ENCODE data around the gene LENG1. TPM values are rescaled to one million over a fixed set of nuclear protein-coding genes. Genes with fewer than 3 reads are reported as not detected.

Gene LENG1
- total RNA-seq, 1 donor from 2014 or later, result 7.2 TPM

DNA sequence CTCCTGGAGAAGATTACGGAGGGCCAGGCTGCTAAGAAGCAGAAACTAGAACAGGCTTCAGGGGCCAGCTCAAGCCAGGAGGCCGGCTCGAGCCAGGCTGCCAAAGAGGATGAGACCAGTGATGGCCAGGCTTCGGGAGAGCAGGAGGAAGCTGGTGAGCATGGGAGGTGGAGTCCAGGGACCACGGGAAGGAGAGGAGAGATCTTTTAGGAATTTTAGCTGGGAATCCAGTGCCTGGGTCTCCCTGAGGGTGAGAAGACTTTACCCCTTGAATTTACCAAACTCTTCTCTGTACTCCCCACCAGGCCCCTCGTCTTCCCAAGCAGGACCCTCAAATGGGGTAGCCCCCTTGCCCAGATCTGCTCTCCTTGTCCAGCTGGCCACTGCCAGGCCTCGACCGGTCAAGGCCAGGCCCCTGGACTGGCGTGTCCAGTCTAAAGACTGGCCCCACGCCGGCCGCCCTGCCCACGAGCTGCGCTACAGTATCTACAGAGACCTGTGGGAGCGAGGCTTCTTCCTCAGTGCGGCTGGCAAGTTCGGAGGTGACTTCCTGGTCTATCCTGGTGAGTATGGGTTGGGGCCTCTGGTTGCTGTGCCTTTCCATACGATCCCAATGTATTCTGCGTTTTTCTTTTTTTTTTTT, 32.4 kb upstream of the LENG1 start:
- TF ChIP-seq, protein P1, sequence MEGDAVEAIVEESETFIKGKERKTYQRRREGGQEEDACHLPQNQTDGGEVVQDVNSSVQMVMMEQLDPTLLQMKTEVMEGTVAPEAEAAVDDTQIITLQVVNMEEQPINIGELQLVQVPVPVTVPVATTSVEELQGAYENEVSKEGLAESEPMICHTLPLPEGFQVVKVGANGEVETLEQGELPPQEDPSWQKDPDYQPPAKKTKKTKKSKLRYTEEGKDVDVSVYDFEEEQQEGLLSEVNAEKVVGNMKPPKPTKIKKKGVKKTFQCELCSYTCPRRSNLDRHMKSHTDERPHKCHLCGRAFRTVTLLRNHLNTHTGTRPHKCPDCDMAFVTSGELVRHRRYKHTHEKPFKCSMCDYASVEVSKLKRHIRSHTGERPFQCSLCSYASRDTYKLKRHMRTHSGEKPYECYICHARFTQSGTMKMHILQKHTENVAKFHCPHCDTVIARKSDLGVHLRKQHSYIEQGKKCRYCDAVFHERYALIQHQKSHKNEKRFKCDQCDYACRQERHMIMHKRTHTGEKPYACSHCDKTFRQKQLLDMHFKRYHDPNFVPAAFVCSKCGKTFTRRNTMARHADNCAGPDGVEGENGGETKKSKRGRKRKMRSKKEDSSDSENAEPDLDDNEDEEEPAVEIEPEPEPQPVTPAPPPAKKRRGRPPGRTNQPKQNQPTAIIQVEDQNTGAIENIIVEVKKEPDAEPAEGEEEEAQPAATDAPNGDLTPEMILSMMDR (IDR thresholded peaks at IDR 0.05; ENCODE audit: unreplicated experiment), result no peak
- Mint-ChIP-seq H3K9me3 (ENCODE audit: low read depth) (no peaks in the 10 kb centered on the region), H3K27me3 (no peaks in the 10 kb centered on the region), H3K36me3 (ENCODE audit: insufficient read depth) (peaks cover 12% of the 10 kb centered on the region), H3K4me3 (ENCODE audit: low read depth) (peak overlapping the region; percentile 88), H3K4me1 (ENCODE audit: low read depth) (peaks cover 17% of the 10 kb centered on the region), H3K27ac (peak overlapping the region; percentile 95)
- no peak for DNase-seq (ENCODE audit: low spot score, unreplicated experiment)

DNA sequence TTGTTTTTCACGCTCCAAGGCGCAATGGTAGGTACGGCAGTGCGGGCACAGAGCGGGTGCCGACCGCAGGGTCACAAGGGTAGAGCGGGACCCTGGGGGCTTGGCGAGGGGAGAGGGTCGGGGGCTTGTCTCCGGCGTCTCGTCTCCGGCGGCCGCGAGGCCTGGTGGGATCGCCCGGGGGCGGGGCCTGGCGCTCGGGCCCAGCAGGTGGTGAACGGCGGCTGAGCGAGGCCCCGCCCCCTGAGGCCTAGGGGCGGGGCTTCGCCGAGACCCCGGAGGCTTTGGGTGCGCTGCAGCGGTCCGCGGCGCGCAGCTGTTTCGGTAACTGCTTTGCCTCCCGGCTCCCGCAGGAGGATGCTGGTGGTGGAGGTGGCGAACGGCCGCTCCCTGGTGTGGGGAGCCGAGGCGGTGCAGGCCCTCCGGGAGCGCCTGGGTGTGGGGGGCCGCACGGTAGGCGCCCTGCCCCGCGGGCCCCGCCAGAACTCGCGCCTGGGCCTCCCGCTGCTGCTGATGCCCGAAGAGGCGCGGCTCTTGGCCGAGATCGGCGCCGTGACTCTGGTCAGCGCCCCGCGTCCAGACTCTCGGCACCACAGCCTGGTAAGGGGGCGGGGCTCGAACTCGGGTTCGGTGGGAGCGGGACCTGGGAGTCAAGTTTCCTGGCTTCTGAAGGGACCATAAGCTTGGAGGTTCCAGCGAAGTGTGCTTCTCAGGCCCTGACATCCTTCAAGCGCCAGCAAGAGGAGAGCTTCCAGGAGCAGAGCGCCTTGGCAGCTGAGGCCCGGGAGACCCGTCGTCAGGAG, 31.7 kb upstream of the LENG1 start, which contains the start of gene TSEN34:
Gene TSEN34 (plus strand): TSS at position 298 of the 800 bp plus-strand sequence. CDS start 57 bp downstream, at position 355.
- Mint-ChIP-seq H3K27ac (peak within 1 kb of the TSS; percentile 99), H3K4me1 (ENCODE audit: low read depth) (peaks cover 17% of the 10 kb centered on the region), H3K27me3 (no peaks in the 10 kb centered on the region), H3K4me3 (ENCODE audit: low read depth) (peak within 1 kb of the TSS; percentile 88), H3K36me3 (ENCODE audit: insufficient read depth) (peaks cover 15% of the 10 kb centered on the region), H3K9me3 (ENCODE audit: low read depth) (no peaks in the 10 kb centered on the region)
- peak; percentile 82 for DNase-seq (ENCODE audit: low spot score, unreplicated experiment)
- TF ChIP-seq, protein P1 (IDR thresholded peaks at IDR 0.05; ENCODE audit: unreplicated experiment), result no peak

DNA sequence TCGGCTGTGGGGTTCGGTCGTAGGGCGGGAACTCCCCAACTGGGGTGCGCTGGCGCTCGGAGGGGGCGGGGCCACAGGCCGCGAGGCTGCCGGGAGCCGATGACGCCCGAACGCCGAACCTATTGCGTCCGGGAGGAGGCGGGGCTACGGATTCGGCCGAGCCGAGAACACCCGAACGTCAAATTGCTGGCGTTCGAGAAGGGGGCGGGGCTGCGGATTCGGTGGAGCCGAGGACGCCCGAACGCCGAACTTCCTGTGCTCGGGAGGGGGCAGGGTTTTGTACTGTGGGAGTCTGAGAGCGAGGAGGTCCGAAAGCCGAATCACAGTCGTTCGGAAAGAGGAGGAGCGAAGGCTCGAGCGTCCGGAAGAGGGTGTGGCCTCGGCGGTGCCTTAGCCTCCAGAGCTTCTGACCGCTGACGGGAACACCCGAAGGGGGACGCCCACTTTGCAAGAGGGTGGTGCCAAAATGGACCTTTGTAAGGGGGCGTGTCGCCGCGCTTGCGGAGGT, 31.0 kb upstream of the LENG1 start:
- H3K9me3 Mint-ChIP-seq (ENCODE audit: low read depth), result no peaks in the 10 kb centered on the region
- peaks cover 17% of the 10 kb centered on the region for H3K4me1 Mint-ChIP-seq (ENCODE audit: low read depth)
- peak; percentile 98 for DNase-seq (ENCODE audit: low spot score, unreplicated experiment)
- peak overlapping the region; percentile 88 for H3K4me3 Mint-ChIP-seq (ENCODE audit: low read depth)
- TF ChIP-seq, protein P1 (IDR thresholded peaks at IDR 0.05; ENCODE audit: unreplicated experiment), result no peak
- H3K27ac Mint-ChIP-seq, result peak overlapping the region; percentile 99
- peaks cover 13% of the 10 kb centered on the region for H3K36me3 Mint-ChIP-seq (ENCODE audit: insufficient read depth)
- no peaks in the 10 kb centered on the region for H3K27me3 Mint-ChIP-seq

DNA sequence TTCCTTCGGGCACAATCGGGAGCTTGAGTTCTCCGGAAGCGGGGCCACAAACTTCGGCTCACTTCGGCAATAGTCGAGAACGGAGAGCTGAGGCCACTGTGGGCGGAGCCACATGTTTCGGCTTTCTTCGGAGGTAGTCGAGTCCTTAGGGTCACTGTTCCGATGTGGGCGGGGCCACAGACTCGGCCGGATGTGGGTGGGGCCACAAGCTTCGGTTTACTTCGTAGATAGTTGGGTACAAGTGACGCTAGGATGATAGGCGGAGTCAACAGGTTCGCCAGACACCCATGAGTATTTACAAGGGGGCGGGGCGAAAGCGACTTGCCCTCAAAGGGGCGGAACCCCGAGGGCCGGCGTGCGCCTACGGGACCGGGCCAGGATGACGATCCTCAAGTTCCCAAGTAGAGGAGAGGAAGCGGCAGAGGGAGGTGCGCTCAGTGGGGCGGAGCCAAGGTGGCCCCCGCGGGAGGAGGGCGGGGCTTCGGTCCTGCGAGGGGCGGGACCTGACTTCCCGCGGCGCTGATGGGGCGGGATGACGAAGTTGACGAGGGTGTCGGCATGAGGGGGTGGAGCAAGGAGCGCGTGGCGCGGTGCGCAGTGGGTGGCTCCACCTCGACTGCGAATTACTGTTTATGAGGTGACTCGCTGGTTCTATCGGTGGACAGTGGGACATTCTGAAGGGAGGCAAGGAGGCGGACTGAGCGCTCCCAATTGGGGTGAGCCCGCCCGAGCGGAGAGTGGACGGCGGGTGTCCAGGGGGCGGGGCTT, 30.4 kb upstream of the LENG1 start:
- Mint-ChIP-seq H3K4me3 (ENCODE audit: low read depth) (peak overlapping the region; percentile 88), H3K36me3 (ENCODE audit: insufficient read depth) (peaks cover 12% of the 10 kb centered on the region), H3K27ac (peak overlapping the region; percentile 99), H3K9me3 (ENCODE audit: low read depth) (no peaks in the 10 kb centered on the region), H3K4me1 (ENCODE audit: low read depth) (peaks cover 17% of the 10 kb centered on the region), H3K27me3 (no peaks in the 10 kb centered on the region)
- TF ChIP-seq, protein P1 (IDR thresholded peaks at IDR 0.05; ENCODE audit: unreplicated experiment), result no peak
- DNase-seq (ENCODE audit: low spot score, unreplicated experiment), result peak; percentile 100

Measured in progenitor cell of endocrine pancreas (in vitro differentiated cells).